Activated naive CD8-positive, alpha-beta T cell treated with anti-CD3 and anti-CD28 coated beads, Interleukin-2, amount 50 U/mL, for 16 hours (primary cell): ENCODE data around the gene KLHL17.

Experiments
- DNase-seq: peaks from one replicate; pipeline ENCODE4 v3.0.0-alpha.2; 2020; ENCODE audit warnings: low read depth, low spot score

Gene KLHL17

DNA sequence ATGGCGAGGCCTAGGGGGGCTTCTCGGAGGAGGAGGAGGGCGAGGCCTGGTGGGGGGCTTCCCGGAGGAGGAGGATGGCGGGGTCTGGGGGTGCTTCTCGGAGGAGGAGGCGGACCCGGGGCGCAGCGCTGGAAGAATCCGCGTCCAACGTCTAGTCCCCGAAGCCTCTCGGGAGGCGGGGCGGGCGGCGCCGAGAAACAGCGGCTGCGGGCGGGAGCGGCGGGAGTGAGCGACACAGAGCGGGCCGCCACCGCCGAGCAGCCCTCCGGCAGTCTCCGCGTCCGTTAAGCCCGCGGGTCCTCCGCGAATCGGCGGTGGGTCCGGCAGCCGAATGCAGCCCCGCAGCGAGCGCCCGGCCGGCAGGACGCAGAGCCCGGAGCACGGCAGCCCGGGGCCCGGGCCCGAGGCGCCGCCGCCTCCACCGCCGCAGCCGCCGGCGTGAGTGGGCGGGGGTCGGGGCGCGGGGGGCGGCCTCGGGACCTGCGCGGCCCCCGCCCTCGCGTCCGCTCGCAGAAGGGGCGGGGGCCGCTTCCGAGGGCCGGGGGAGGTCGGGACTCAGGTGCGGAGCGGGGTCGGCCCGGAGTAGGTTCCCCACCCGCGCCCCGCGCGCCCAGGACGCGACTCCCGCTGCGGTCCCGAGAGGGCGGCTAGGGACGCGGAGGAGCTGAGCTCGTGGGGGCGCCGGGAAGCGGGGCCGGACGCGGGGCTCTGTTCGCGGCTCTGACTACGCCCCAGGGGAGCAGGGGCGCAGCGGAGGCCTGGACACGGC is at the start of gene KLHL17:
Gene KLHL17, plus strand, starts transcription at position 222 of the 769 bp plus-strand sequence. Its CDS starts 110 bp downstream, at position 332.
- peak; percentile 57 for DNase-seq

DNA sequence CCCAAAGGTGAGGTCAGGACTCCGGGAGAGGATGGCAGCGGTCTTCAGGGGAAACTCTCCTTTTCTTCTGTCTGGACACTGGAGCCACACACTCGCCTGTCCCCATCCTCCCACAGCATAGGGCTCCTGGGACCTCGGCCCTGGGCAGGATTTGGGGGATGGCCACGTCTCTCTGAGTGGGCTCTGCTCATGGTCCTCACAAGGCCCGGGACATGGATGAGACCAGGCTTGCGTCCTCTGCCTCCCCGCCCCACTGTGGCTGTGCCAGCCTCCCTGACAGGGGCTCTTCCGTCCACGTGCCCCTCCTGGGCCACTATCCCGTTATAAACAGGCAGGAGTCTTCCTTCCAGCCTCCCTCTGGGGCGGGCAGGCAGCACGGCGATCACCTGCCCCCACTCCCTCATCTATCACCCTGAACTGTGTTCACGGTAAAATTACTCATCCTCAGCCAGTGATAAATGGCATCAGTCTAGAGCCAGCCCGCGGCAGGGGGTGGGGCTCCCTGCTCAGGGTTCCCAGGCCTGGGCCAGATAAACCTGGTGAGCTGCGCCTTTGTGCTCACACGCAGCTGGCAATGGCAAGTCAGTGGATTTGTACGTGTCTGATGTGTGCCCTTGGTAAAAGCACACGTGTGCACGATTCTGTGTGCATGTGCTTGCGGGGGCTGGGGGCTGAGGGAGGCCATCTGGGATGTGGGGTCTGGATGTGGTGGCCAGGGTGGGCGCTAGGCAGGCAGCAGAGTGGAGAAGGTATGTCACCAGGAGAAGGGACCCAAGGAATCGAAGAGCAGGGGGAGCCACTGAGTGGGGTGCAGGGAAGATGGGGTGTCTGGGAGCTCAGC is 49.3 kb upstream of the KLHL17 start:
- DNase-seq: no peak

GRCh38 chr1:911875-912739 is 48.3 kb upstream of the KLHL17 start:
- DNase-seq: no peak

DNA sequence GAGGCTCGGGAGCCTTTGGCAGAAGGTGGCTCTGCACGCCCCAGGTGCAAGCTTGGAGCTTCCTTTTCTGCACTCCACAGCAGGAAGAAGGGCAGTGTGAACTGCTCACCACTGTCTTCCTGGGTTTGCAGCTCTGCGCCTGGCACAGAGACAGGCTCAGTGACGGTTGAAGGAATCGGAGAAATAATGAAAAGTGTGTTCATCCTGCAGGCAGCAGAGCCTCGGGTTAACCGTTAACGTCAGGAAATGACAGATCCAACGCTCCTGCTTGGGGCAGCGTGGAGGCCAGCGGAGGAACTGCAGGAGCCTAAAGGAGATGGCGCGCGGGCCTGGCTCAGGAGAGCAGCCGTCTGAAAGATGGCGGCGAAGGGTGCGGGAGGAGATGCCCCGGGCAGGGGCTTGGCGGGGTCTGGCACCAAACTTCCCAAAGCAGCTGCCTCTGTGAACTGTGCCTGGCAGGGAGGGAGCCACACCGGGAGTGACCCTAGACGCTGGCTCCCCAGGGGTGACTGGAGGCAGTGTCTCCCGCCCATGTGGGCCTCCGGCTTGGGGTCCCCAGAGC is 47.6 kb upstream of the KLHL17 start:
- no peak for DNase-seq

DNA sequence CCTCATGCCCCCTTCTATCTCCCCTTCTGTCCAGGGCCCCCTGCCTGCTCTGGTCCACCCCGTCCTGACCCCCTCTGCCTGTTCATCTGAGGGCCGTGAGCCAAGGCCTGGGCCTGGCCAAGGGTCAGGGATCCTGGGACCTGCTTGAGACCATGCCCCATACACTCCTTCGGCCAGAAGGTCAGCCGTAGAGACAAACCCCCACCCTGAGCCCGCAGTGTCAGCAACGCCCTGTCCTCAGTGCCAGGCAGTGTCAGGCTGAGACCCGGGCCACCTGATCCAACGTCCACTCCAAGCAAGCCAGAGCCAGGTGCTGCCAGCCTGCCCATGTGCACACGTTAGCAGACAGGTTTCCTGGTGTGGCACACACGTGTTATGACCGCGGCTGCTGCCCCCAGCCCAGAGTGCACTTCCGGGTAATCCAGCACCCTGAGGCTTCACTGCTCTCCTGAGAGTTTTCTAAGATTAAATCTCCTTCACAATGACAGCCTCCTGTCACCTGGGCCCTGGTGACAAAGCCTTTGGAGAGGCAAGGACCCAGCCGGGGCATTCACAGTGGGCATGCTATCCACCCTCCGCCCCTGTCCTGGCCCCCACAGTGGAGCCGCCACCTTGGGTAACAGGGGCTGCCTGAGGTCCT is 46.8 kb upstream of the KLHL17 start:
- DNase-seq: no peak

GRCh38 chr1:914131-914890 is 46.1 kb upstream of the KLHL17 start:
- DNase-seq: no peak

DNA sequence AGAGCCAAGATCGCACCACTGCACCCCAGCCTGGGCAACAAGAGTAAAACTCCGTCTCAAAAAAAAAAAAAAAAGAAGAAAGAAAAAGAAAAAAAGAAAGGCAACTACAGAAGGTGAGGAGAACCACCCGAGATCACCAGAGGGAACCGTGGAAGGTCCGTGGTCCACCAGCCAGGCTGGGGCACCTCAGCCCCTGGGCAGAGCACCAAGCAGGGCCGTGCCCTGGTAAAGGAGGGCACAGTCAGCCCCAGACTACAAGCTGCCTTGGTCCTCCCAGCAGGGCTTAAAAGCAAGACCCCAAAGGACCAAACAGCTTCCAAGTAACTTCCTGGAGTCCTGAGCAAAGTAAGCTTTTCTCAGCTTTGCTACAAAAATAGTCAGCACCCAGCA is 45.5 kb upstream of the KLHL17 start:
- DNase-seq: no peak

- DNase-seq: no peak
Measured at GRCh38 chr1:915295-916172, 44.9 kb upstream of the KLHL17 start.

GRCh38 chr1:916173-917075 is 44.0 kb upstream of the KLHL17 start:
- no peak for DNase-seq

- no peak for DNase-seq
Measured at GRCh38 chr1:917076-917459, 43.3 kb upstream of the KLHL17 start.

DNA sequence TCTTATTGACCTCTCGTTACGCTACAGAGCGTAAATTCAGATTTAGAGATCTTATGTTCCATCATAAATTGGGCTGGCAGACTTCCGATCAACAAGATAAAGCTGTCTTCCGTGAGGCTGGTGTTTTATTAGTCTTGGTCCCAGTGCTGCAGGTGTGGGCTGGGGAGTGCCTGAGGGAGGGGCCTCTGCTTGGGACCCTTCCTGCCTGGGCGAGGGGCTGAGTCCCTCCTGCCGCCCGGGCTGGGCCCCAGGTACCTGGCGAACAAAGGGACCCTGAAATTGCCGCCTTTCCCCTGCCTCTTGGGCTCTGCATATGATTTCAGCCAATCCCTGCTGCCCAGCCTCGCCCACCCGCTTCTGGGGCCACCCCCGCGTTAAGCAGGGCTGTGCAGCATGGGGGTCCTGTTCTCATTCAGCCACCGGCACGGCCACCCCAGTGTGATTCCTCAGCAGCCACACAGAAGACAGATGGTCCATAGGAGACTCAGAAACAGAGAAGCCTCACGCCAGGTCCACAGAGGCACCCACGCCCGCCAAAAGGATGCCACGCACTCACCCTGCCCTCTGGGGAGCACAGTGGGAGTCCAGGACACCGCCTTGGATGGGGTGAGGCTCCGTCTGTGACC is 42.8 kb upstream of the KLHL17 start:
- DNase-seq: no peak

- no peak for DNase-seq
Measured at GRCh38 chr1:918353-918752, 42.0 kb upstream of the KLHL17 start.

- no peak for DNase-seq
Measured at GRCh38 chr1:918843-919242, 41.5 kb upstream of the KLHL17 start.

GRCh38 chr1:919271-919872 is 41.0 kb upstream of the KLHL17 start:
- no peak for DNase-seq

DNA sequence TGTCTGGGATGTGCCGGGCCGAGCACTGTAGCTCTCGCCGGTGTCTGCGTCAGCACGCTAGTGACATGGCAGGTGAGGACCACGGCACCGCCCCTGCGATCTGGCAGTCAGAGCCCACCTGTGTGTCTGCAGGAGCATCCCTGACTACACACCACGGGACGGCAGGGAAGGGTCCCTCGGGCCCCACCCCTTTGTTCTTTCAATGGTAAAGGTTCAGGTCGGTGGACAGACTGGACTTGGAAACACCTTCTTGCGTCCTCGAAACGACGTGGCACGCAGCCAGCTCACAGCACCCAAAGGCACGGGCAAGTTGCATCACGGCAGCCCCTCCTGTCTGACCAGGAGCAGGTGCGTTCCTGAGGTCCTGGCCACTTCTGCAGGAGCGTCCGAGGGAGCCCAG is 40.4 kb upstream of the KLHL17 start:
- no peak for DNase-seq

DNA sequence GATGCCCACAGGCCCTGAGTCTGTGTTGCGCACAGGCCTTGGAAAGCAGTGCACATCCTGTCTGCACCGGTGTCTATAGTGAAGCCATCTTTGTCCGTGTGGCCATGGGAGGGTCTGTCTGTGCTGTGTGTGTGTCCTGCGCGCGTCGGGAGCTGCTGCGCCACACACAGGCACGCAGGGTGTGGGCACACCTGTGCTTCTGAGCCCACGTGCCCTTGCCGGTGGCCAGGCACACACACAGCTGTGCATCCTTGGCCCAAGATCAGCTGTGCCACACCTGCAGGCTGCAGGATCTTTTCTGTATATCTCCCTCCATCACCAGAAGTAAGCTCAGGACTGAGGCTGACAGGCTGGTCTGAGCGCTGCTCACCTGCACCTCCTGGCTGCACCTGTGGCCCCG is 39.9 kb upstream of the KLHL17 start:
- DNase-seq: no peak

GRCh38 chr1:921011-921837 is 39.2 kb upstream of the KLHL17 start:
- no peak for DNase-seq
